ENCODE measurements around the gene TIGD3. TPM values are rescaled to one million over a fixed set of nuclear protein-coding genes. Genes with fewer than 3 reads are reported as not detected.

TIGD3 gene
- total and polyA plus RNA-seq, 2 of the 8 experiments (the other 6 are each of a cell fraction or from before 2014, with no cell fraction given) = 1.1 to 1.3 TPM

GRCh38 chr11:65402790-65403189, 48.2 kb downstream of the TIGD3 start (continued):
- no peak for TF ChIP-seq BACH1 (IDR thresholded peaks at IDR 0.05; ENCODE audit: low read length)
- no peak for TF ChIP-seq JUND (IDR thresholded peaks at IDR 0.05; ENCODE audit: low read length)

All from H1 (cell line).